GM21528 (cell line): ENCODE measurements around the gene SEMA7A.
"Not testable (repeated sequence)": the region's sequence is repeated elsewhere in the genome, so short reads cannot be mapped to it uniquely, and the experiment has no call there.

Experiments used
- ATAC-seq: cut with Tn5 transposase; IDR thresholded peaks from one replicate; pipeline ENCODE4 v1.9.1; 2021; ENCODE audit warnings: mild to moderate bottlenecking, moderate library complexity; ENCODE audit not compliant: unreplicated experiment, low FRiP score

SEMA7A gene

GRCh38 chr15:74376825-74377581 is 56.8 kb downstream of the SEMA7A start:
- ATAC-seq = no peak

GRCh38 chr15:74376226-74376625 is 57.5 kb downstream of the SEMA7A start:
- ATAC-seq = no peak

GRCh38 chr15:74375303-74375693 is 58.5 kb downstream of the SEMA7A start:
- no peak for ATAC-seq

GRCh38 chr15:74374648-74375302 is 59.0 kb downstream of the SEMA7A start:
- ATAC-seq = peak; percentile 3

GRCh38 chr15:74373731-74374647 is 59.8 kb downstream of the SEMA7A start:
- peak; percentile 64 for ATAC-seq

- ATAC-seq = no peak
Measured at GRCh38 chr15:74373056-74373650, 60.6 kb downstream of the SEMA7A start.

GRCh38 chr15:74370471-74370870 is 63.3 kb downstream of the SEMA7A start:
- ATAC-seq = no peak

- ATAC-seq = no peak
Measured at GRCh38 chr15:74369756-74370155, 64.0 kb downstream of the SEMA7A start.

GRCh38 chr15:74369084-74369745 is 64.5 kb downstream of the SEMA7A start:
- no peak for ATAC-seq

- no peak for ATAC-seq
Measured at GRCh38 chr15:74368121-74368520, 65.6 kb downstream of the SEMA7A start.

GRCh38 chr15:74367296-74367854 is 66.4 kb downstream of the SEMA7A start, which contains the start of gene CYP11A1:
Gene CYP11A1, minus strand, starts transcription at chr15:74367646. Its CDS starts 61 bp downstream, at chr15:74367585.
- ATAC-seq = no peak

GRCh38 chr15:74365598-74366445 is 67.9 kb downstream of the SEMA7A start:
- no peak for ATAC-seq

- ATAC-seq = no peak
Measured at GRCh38 chr15:74364936-74365597, 68.7 kb downstream of the SEMA7A start.

- ATAC-seq = no peak
Measured at GRCh38 chr15:74362482-74362881, 71.3 kb downstream of the SEMA7A start.

GRCh38 chr15:74360855-74361254 is 72.9 kb downstream of the SEMA7A start:
- ATAC-seq = not testable (repeated sequence)

GRCh38 chr15:74359376-74359775 is 74.4 kb downstream of the SEMA7A start:
- not testable (repeated sequence) for ATAC-seq
